GM23338 (cell line): ENCODE measurements around the gene AIFM2. TPM values are rescaled to one million over a fixed set of nuclear protein-coding genes. Genes with fewer than 3 reads are reported as not detected.
"Not testable (repeated sequence)": the region's sequence is repeated elsewhere in the genome, so short reads cannot be mapped to it uniquely, and the experiment has no call there.

Experiments used
- ATAC-seq: fragments of 200-7000 bp; cut with Tn5 transposase; 3 replicates; pipeline ENCODE4 v1.9.1; 2020
- DNase-seq: peaks from one replicate; pipeline ENCODE4 v3.0.0-alpha.2; 2015; ENCODE audit warnings: low spot score
- H2AFZ ChIP-seq: fragments of 200-600 bp; sonication (generic); 2 replicates; pipeline ENCODE4 v1.8.0; 2016; ENCODE audit warnings: antibody characterized with exemption, mild to moderate bottlenecking, moderate library complexity
- H3F3A ChIP-seq: fragments of 200-600 bp; sonication (generic); replicated peaks from 2 replicates; pipeline ENCODE4 v1.8.0; 2017; ENCODE audit warnings: antibody characterized with exemption, mixed run types, low read depth
- H3K27ac ChIP-seq: fragments of 200-600 bp; sonication (generic); 2 replicates; pipeline ENCODE4 v1.6.1; 2016; ENCODE audit warnings: low read depth
- H3K27me3 ChIP-seq: fragments of 200-600 bp; sonication (generic); 2 replicates; pipeline ENCODE4 v1.8.0; 2016; ENCODE audit warnings: mild to moderate bottlenecking, mixed run types, moderate library complexity; ENCODE audit not compliant: insufficient read depth
- H3K36me3 ChIP-seq: fragments of 200-600 bp; sonication (generic); 2 replicates; pipeline ENCODE4 v1.8.0; 2016; ENCODE audit warnings: mild to moderate bottlenecking; ENCODE audit not compliant: insufficient read depth
- H3K4me1 ChIP-seq: fragments of 200-600 bp; sonication (generic); 2 replicates; pipeline ENCODE4 v1.8.0; 2016; ENCODE audit warnings: mild to moderate bottlenecking, moderate library complexity; ENCODE audit not compliant: insufficient read depth
- H3K4me2 ChIP-seq: fragments of 200-600 bp; sonication (generic); 2 replicates; pipeline ENCODE4 v1.7.1; 2017; ENCODE audit warnings: mixed run types
- H3K4me3 ChIP-seq: fragments of 200-600 bp; sonication (generic); 2 replicates; pipeline ENCODE4 v1.6.1; 2016; ENCODE audit warnings: mixed run types
- H3K79me2 ChIP-seq: fragments of 200-600 bp; sonication (generic); replicated peaks from 2 replicates; pipeline ENCODE4 v1.8.0; 2017; ENCODE audit warnings: mild to moderate bottlenecking; ENCODE audit not compliant: insufficient read depth
- H3K9me2 ChIP-seq: fragments of 200-600 bp; sonication (generic); 2 replicates; pipeline ENCODE4 v1.8.0; 2017; ENCODE audit not compliant: insufficient read depth
- H4K20me1 ChIP-seq: fragments of 200-600 bp; sonication (generic); replicated peaks from 2 replicates; pipeline ENCODE4 v1.8.0; 2017; ENCODE audit warnings: mild to moderate bottlenecking; ENCODE audit not compliant: insufficient read depth
- H3K27ac Mint-ChIP-seq: 2 replicates; pipeline ENCODE4 v1.8.0; 2020; ENCODE audit warnings: inconsistent platforms, mild to moderate bottlenecking, moderate library complexity, mixed read lengths
- H3K27me3 Mint-ChIP-seq: 3 replicates; pipeline ENCODE4 v1.8.0; 2022; ENCODE audit warnings: low read depth, mild to moderate bottlenecking, moderate library complexity, mixed read lengths, inconsistent platforms; ENCODE audit not compliant: insufficient read depth, poor library complexity
- H3K36me3 Mint-ChIP-seq: 3 replicates; pipeline ENCODE4 v1.8.0; 2021; ENCODE audit warnings: low read depth, mild to moderate bottlenecking, inconsistent platforms, moderate library complexity, mixed read lengths
- H3K4me1 Mint-ChIP-seq: 3 replicates; pipeline ENCODE4 v1.8.0; 2020; ENCODE audit warnings: mild to moderate bottlenecking, inconsistent platforms, mixed read lengths
- H3K4me3 Mint-ChIP-seq: 3 replicates; pipeline ENCODE4 v1.8.0; 2021; ENCODE audit warnings: moderate library complexity, mild to moderate bottlenecking, inconsistent platforms, mixed read lengths
- H3K9me3 Mint-ChIP-seq: 3 replicates; pipeline ENCODE4 v1.8.0; 2020; ENCODE audit warnings: moderate library complexity, mild to moderate bottlenecking, inconsistent platforms, mixed read lengths
- CREB1 ChIP-seq: fragments of 250-450 bp; sonication (Bioruptor Pico); IDR thresholded peaks from 2 replicates; pipeline ENCODE4 v1.5.0; 2020; ENCODE audit warnings: low read depth, mild to moderate bottlenecking, moderate library complexity
- CTCF ChIP-seq, 2 experiments: fragments of 200-600 bp in 1 of 2; sonication (generic) in 1 of 2; conservative IDR thresholded peaks; 2 replicates each; pipeline versions ENCODE4 v1.5.1 to v1.6.1; 2016 to 2017; ENCODE audit warnings: antibody characterized with exemption in 2 of 2, low read depth in 2 of 2, mild to moderate bottlenecking in 2 of 2, moderate library complexity in 1 of 2
- ETS1 ChIP-seq: IDR thresholded peaks from 2 replicates; pipeline ENCODE4 v1.6.1; 2016; ENCODE audit warnings: antibody characterized with exemption
- EZH2 ChIP-seq: fragments of 200-600 bp; sonication (generic); IDR thresholded peaks from one replicate; pipeline ENCODE4 v1.8.0; 2017; ENCODE audit warnings: antibody characterized with exemption, mild to moderate bottlenecking, low read depth; ENCODE audit not compliant: unreplicated experiment
- JUNB ChIP-seq: IDR thresholded peaks from one replicate; pipeline ENCODE4 v1.6.1; 2016; ENCODE audit warnings: antibody characterized with exemption; ENCODE audit not compliant: unreplicated experiment
- POLR2AphosphoS5 ChIP-seq: IDR thresholded peaks from 2 replicates; pipeline ENCODE4 v1.6.1; 2016; ENCODE audit warnings: antibody characterized with exemption, low read depth
- STAT1 ChIP-seq: IDR thresholded peaks from one replicate; pipeline ENCODE4 v1.6.1; 2016; ENCODE audit warnings: antibody characterized with exemption; ENCODE audit not compliant: unreplicated experiment
- polyA plus RNA-seq: library from polyadenylated mRNA; unstranded; fragments of >200 nt; fragmentation: Nextera tagmentation; extraction: Ambion mirVana; gene quantifications from 2 replicates; pipeline ENCODE4 v1.2.1, GENCODE V29; 2016
- total RNA-seq: library from RNA; depleted of rRNA; stranded (reverse); fragments of >200 nt; shearing (Covaris generic); gene quantifications from 2 replicates; pipeline ENCODE4 v1.2.3, GENCODE V29; 2014

AIFM2 gene
- total and polyA plus RNA-seq, 2 experiments from 2014 or later, result 3.2 to 3.6 TPM

- H2AFZ ChIP-seq, result no peak overlapping the region
- H3K27ac Mint-ChIP-seq, result no peak overlapping the region
- H3K4me2 ChIP-seq, result no peak overlapping the region
- H3K27me3 ChIP-seq, result no peaks in the 10 kb centered on the region
- H3F3A ChIP-seq, result no peaks in the 10 kb centered on the region
- H3K4me1 Mint-ChIP-seq, result no peaks in the 10 kb centered on the region
- H3K79me2 ChIP-seq, result no peaks in the 10 kb centered on the region
- peaks cover 3% of the 10 kb centered on the region; the same call in 1 of the 3 replicates for H3K9me3 Mint-ChIP-seq
- H3K36me3 ChIP-seq, result no peaks in the 10 kb centered on the region
- peaks cover 3% of the 10 kb centered on the region for H3K27me3 Mint-ChIP-seq
- H3K4me3 Mint-ChIP-seq, result no peak overlapping the region
- ATAC-seq (no peak), DNase-seq (no peak)
- no peak overlapping the region for H3K27ac ChIP-seq
- H3K4me3 ChIP-seq, result no peak overlapping the region
- H3K4me1 ChIP-seq, result no peaks in the 10 kb centered on the region
- H3K9me2 ChIP-seq, result no peaks in the 10 kb centered on the region
- no peak for TF ChIP-seq CTCF (conservative IDR thresholded peaks at IDR 0.05; ENCODE audit: low read depth in 2 of 2)
- H4K20me1 ChIP-seq, result no peaks in the 10 kb centered on the region; the same call in 1 of the 2 replicates
- peaks cover 3% of the 10 kb centered on the region; the same call in 1 of the 3 replicates for H3K36me3 Mint-ChIP-seq
Measured at GRCh38 chr10:70124415-70124814, 8.2 kb downstream of the AIFM2 start.

- no peak overlapping the region for H3K4me3 ChIP-seq
- H3K4me2 ChIP-seq, result no peak overlapping the region
- no peaks in the 10 kb centered on the region for H3K9me2 ChIP-seq
- DNase-seq (no peak), ATAC-seq (no peak)
- no peaks in the 10 kb centered on the region for H3K36me3 ChIP-seq
- H3K27ac ChIP-seq, result no peak overlapping the region
- Mint-ChIP-seq H3K27ac (no peak overlapping the region), H3K36me3 (peaks cover 3% of the 10 kb centered on the region; the same call in 1 of the 3 replicates), H3K4me3 (no peak overlapping the region), H3K4me1 (no peaks in the 10 kb centered on the region), H3K27me3 (peaks cover 4% of the 10 kb centered on the region), H3K9me3 (peaks cover 3% of the 10 kb centered on the region; the same call in 1 of the 3 replicates)
- no peak overlapping the region for H2AFZ ChIP-seq
- no peaks in the 10 kb centered on the region for H3K27me3 ChIP-seq
- TF ChIP-seq EZH2, result no peak
- TF ChIP-seq STAT1, result no peak
- no peak for TF ChIP-seq ETS1
- no peak for TF ChIP-seq JUNB
- TF ChIP-seq CREB1 (CRISPR knock-in tag), result no peak
- TF ChIP-seq POLR2AphosphoS5, result no peak
- H3K4me1 ChIP-seq, result no peaks in the 10 kb centered on the region
- no peaks in the 10 kb centered on the region; the same call in 1 of the 2 replicates for H4K20me1 ChIP-seq
- H3K79me2 ChIP-seq, result no peaks in the 10 kb centered on the region
- H3F3A ChIP-seq, result no peaks in the 10 kb centered on the region
Measured at GRCh38 chr10:70123817-70124216, 8.8 kb downstream of the AIFM2 start.

GRCh38 chr10:70123166-70123565 is 9.5 kb downstream of the AIFM2 start:
- not testable (repeated sequence) for ATAC-seq, H3K36me3 Mint-ChIP-seq, H3K4me3 ChIP-seq, H3K27ac ChIP-seq, H3K9me3 Mint-ChIP-seq, H3F3A ChIP-seq, H3K27me3 ChIP-seq, H2AFZ ChIP-seq, H4K20me1 ChIP-seq, DNase-seq, H3K4me2 ChIP-seq, H3K27ac Mint-ChIP-seq, H3K36me3 ChIP-seq, H3K79me2 ChIP-seq, H3K27me3 Mint-ChIP-seq, H3K4me3 Mint-ChIP-seq, H3K9me2 ChIP-seq, H3K4me1 Mint-ChIP-seq, H3K4me1 ChIP-seq
